WTC11 (cell line): ENCODE data around the gene EIF4G3. TPM values are rescaled to one million over a fixed set of nuclear protein-coding genes. Genes with fewer than 3 reads are reported as not detected.

ENCODE experiments used
- ATAC-seq: fragments of 200-7000 bp; cut with Tn5 transposase; 2 replicates; pipeline ENCODE4 v1.10.0; 2021; ENCODE audit warnings: mild to moderate bottlenecking, moderate library complexity
- CTCF ChIA-PET: fragments of 300-600 bp; sonication (Branson Sonifier 250); formaldehyde crosslinking; loops from one replicate; lab custom pipeline; 2021; ENCODE audit warnings: antibody characterized with exemption; lab: Charles Lee
- POLR2A ChIA-PET: fragments of 350-600 bp; sonication (Branson Sonifier 250); formaldehyde crosslinking; loops from one replicate; lab custom pipeline; 2021; ENCODE audit warnings: antibody characterized with exemption; lab: Charles Lee
- DNase-seq: peaks from one replicate; pipeline ENCODE4 v3.0.0; 2021; ENCODE audit warnings: low spot score
- H3K27ac Mint-ChIP-seq: 2 replicates; pipeline ENCODE4 v1.8.0; 2021; ENCODE audit warnings: mixed read lengths
- H3K27me3 Mint-ChIP-seq: 2 replicates; pipeline ENCODE4 v1.8.0; 2021; ENCODE audit warnings: low read depth, mild to moderate bottlenecking, moderate library complexity, mixed read lengths
- H3K36me3 Mint-ChIP-seq: 2 replicates; pipeline ENCODE4 v1.8.0; 2021; ENCODE audit warnings: mixed read lengths
- H3K4me1 Mint-ChIP-seq: 2 replicates; pipeline ENCODE4 v1.8.0; 2022; ENCODE audit warnings: mixed read lengths
- H3K4me3 Mint-ChIP-seq: 2 replicates; pipeline ENCODE4 v1.8.0; 2021; ENCODE audit warnings: mild to moderate bottlenecking, moderate library complexity, mixed read lengths
- H3K9me3 Mint-ChIP-seq: 2 replicates; pipeline ENCODE4 v1.8.0; 2021; ENCODE audit warnings: mixed read lengths
- ARID4B ChIP-seq: sonication (generic); formaldehyde crosslinking; IDR thresholded peaks from 2 replicates; pipeline ENCODE4 v1.8.0; 2023; ENCODE audit warnings: missing genetic modification reagents, mild to moderate bottlenecking, borderline replicate concordance
- ATF1 ChIP-seq: sonication (generic); formaldehyde crosslinking; IDR thresholded peaks from 2 replicates; pipeline ENCODE4 v1.8.1; 2023; ENCODE audit warnings: mild to moderate bottlenecking, moderate library complexity, missing genetic modification reagents
- ATF6 ChIP-seq: sonication (generic); formaldehyde crosslinking; IDR thresholded peaks from 2 replicates; pipeline ENCODE4 v1.8.1; 2023; ENCODE audit warnings: mild to moderate bottlenecking, missing genetic modification reagents
- CDX4 ChIP-seq: fragments of 250-450 bp; sonication (Bioruptor Pico); IDR thresholded peaks from 2 replicates; pipeline ENCODE4 v1.9.0; 2021; ENCODE audit warnings: moderate library complexity, mild to moderate bottlenecking, inconsistent platforms, borderline replicate concordance
- FOXK1 ChIP-seq: sonication (generic); formaldehyde crosslinking; IDR thresholded peaks from 2 replicates; pipeline ENCODE4 v1.8.0; 2022; ENCODE audit warnings: mild to moderate bottlenecking, moderate library complexity, missing genetic modification reagents
- GRHL2 ChIP-seq: fragments of 250-450 bp; sonication (Bioruptor Pico); IDR thresholded peaks from 2 replicates; pipeline ENCODE4 v1.8.0; 2022; ENCODE audit warnings: mild to moderate bottlenecking, moderate library complexity; ENCODE audit not compliant: insufficient replicate concordance, severe bottlenecking
- HMGXB4 ChIP-seq: sonication (generic); formaldehyde crosslinking; IDR thresholded peaks from 2 replicates; pipeline ENCODE4 v1.8.1; 2023; ENCODE audit warnings: mild to moderate bottlenecking, moderate library complexity, missing genetic modification reagents
- MYBL2 ChIP-seq: sonication (generic); formaldehyde crosslinking; IDR thresholded peaks from 2 replicates; pipeline ENCODE4 v1.8.1; 2023; ENCODE audit warnings: mild to moderate bottlenecking, moderate library complexity, missing genetic modification reagents
- PRDM15 ChIP-seq: sonication (generic); formaldehyde crosslinking; IDR thresholded peaks from 2 replicates; pipeline ENCODE4 v1.8.0; 2022; ENCODE audit warnings: missing genetic modification reagents
- SMAD4 ChIP-seq: sonication (generic); formaldehyde crosslinking; IDR thresholded peaks from 2 replicates; pipeline ENCODE4 v1.8.0; 2022; ENCODE audit warnings: mild to moderate bottlenecking, missing genetic modification reagents
- USF2 ChIP-seq: sonication (generic); formaldehyde crosslinking; IDR thresholded peaks from 2 replicates; pipeline ENCODE4 v1.8.1; 2023; ENCODE audit warnings: mild to moderate bottlenecking, missing genetic modification reagents, moderate library complexity
- ZNF121 ChIP-seq: sonication (generic); formaldehyde crosslinking; IDR thresholded peaks from 2 replicates; pipeline ENCODE4 v1.8.0; 2023; ENCODE audit warnings: missing genetic modification reagents
- ZNF317 ChIP-seq: sonication (generic); formaldehyde crosslinking; IDR thresholded peaks from 2 replicates; pipeline ENCODE4 v1.8.1; 2023; ENCODE audit warnings: low read depth, mild to moderate bottlenecking, moderate library complexity, missing genetic modification reagents, borderline replicate concordance
- ZNF532 ChIP-seq: fragments of 250-450 bp; sonication (Bioruptor Pico); IDR thresholded peaks from 2 replicates; pipeline ENCODE4 v1.9.0; 2021; ENCODE audit warnings: mild to moderate bottlenecking, borderline replicate concordance
- total RNA-seq: library from RNA; stranded (reverse); gene quantifications from 3 replicates; pipeline ENCODE4 v1.2.3, GENCODE V29; 2021

The EIF4G3 gene
- total RNA-seq, 1 experiment from 2014 or later = 77.7 TPM

- TF ChIP-seq HMGXB4 (CRISPR knock-in tag) (peak; percentile 86; the same call in 1 of the 2 replicates), FOXK1 (CRISPR knock-in tag) (peak; percentile 71)
These were observed 390.3 kb downstream of the EIF4G3 start (continued) for GRCh38 chr1:20786253-20787028.

GRCh38 chr1:20785907-20786252 is 390.8 kb downstream of the EIF4G3 start:
- ChIA-PET POLR2A (interaction anchor here (0.8 to 2.5 kb wide), 8 partner anchors 12 to 247 kb away, joined by 3 to 14 read pairs (median 6); partner anchors contain the start of genes KIF17 and SH2D5), CTCF (interaction anchor here (1.2 to 2.4 kb wide), 7 partner anchors 58 to 573 kb away, joined by 3 to 13 read pairs (median 5); partner anchors contain the start of genes DDOST and KIF17)
- Mint-ChIP-seq H3K27ac (peak overlapping the region; percentile 98), H3K9me3 (no peaks in the 10 kb centered on the region), H3K27me3 (no peaks in the 10 kb centered on the region), H3K4me3 (peak overlapping the region; percentile 100), H3K4me1 (peaks cover 27% of the 10 kb centered on the region), H3K36me3 (no peaks in the 10 kb centered on the region)
- DNase-seq = no peak
- no peak for ATAC-seq
- TF ChIP-seq ZNF121 (CRISPR knock-in tag) (no peak), USF2 (CRISPR knock-in tag) (no peak), ZNF532 (CRISPR knock-in tag) (no peak), GRHL2 (CRISPR knock-in tag) (no peak), ZNF317 (no peak), CDX4 (CRISPR knock-in tag) (no peak), PRDM15 (CRISPR knock-in tag) (no peak), SMAD4 (CRISPR knock-in tag) (no peak), ATF1 (CRISPR knock-in tag) (no peak), ARID4B (CRISPR knock-in tag) (no peak), ATF6 (CRISPR knock-in tag) (no peak), MYBL2 (CRISPR knock-in tag) (no peak)
